HG02798 (cell line): ENCODE data around the gene TRIM44.

Experiments used
- ATAC-seq: cut with Tn5 transposase; IDR thresholded peaks from one replicate; pipeline ENCODE4 v1.9.1; 2021; ENCODE audit warnings: mild to moderate bottlenecking; ENCODE audit not compliant: unreplicated experiment, poor library complexity

The TRIM44 gene

GRCh38 chr11:35662649-35663407, at the start of gene TRIM44:
Gene TRIM44 (plus strand): TSS chr11:35662775. CDS start chr11:35663112, 337 bp downstream.
- ATAC-seq, result peak; percentile 95

GRCh38 chr11:35614939-35615569, 47.5 kb upstream of the TRIM44 start:
- no peak for ATAC-seq

- ATAC-seq, result no peak
Measured at GRCh38 chr11:35615921-35616900, 46.4 kb upstream of the TRIM44 start.

- no peak for ATAC-seq
Measured at GRCh38 chr11:35617316-35617686, 45.3 kb upstream of the TRIM44 start.

GRCh38 chr11:35617687-35618496, 44.7 kb upstream of the TRIM44 start, which contains the start of gene FJX1:
Gene FJX1 (plus strand): TSS chr11:35618460. CDS start chr11:35618637, 177 bp downstream.
- peak; percentile 45 for ATAC-seq

- peak; percentile 51 for ATAC-seq
Measured at GRCh38 chr11:35618497-35619115, 44.0 kb upstream of the TRIM44 start.

- ATAC-seq, result peak; percentile 27
Measured at GRCh38 chr11:35619116-35619854, 43.3 kb upstream of the TRIM44 start.

GRCh38 chr11:35619855-35620640, 42.5 kb upstream of the TRIM44 start:
- no peak for ATAC-seq

- no peak for ATAC-seq
Measured at GRCh38 chr11:35620795-35621194, 41.8 kb upstream of the TRIM44 start.

- no peak for ATAC-seq
Measured at GRCh38 chr11:35621620-35622019, 41.0 kb upstream of the TRIM44 start.

- ATAC-seq, result no peak
Measured at GRCh38 chr11:35622070-35622469, 40.5 kb upstream of the TRIM44 start.

GRCh38 chr11:35623621-35624168, 38.9 kb upstream of the TRIM44 start:
- ATAC-seq, result no peak

GRCh38 chr11:35624316-35624715, 38.3 kb upstream of the TRIM44 start:
- ATAC-seq, result no peak

- no peak for ATAC-seq
Measured at GRCh38 chr11:35624781-35625180, 37.8 kb upstream of the TRIM44 start.

- ATAC-seq, result no peak
Measured at GRCh38 chr11:35626501-35626900, 36.1 kb upstream of the TRIM44 start.

- no peak for ATAC-seq
Measured at GRCh38 chr11:35629511-35629910, 33.1 kb upstream of the TRIM44 start.

GRCh38 chr11:35629914-35630313, 32.7 kb upstream of the TRIM44 start:
- no peak for ATAC-seq

- no peak for ATAC-seq
Measured at GRCh38 chr11:35631891-35632290, 30.7 kb upstream of the TRIM44 start.
